CD4-positive, alpha-beta T cell treated with Interleukin-4 for 1 hour (primary cell): ENCODE measurements around the gene ZRANB3.
"Not testable (repeated sequence)": the region's sequence is repeated elsewhere in the genome, so short reads cannot be mapped to it uniquely, and the experiment has no call there.

ENCODE experiments used
- DNase-seq, 2 donors: peaks; one replicate each; pipeline ENCODE4 v3.0.0-alpha.2; 2020 to 2022

ZRANB3 gene

GRCh38 chr2:135530313-135531230 is at the start of gene ZRANB3:
ZRANB3 (minus strand) TSS chr2:135531218.
- peak; percentile 96 to 97 for DNase-seq

- DNase-seq: no peak
These were observed 42.6 kb upstream of the ZRANB3 start for GRCh38 chr2:135573620-135574019.

GRCh38 chr2:135570884-135571283 is 39.9 kb upstream of the ZRANB3 start:
- DNase-seq: no peak

- no peak for DNase-seq
These were observed 32.8 kb upstream of the ZRANB3 start for GRCh38 chr2:135563793-135564192.

- no peak for DNase-seq
These were observed 30.9 kb upstream of the ZRANB3 start for GRCh38 chr2:135561925-135562324.

GRCh38 chr2:135557530-135557929 is 26.5 kb upstream of the ZRANB3 start:
- DNase-seq: no peak

GRCh38 chr2:135555311-135555710 is 24.3 kb upstream of the ZRANB3 start:
- DNase-seq: no peak

GRCh38 chr2:135552887-135553286 is 21.9 kb upstream of the ZRANB3 start:
- DNase-seq: no peak

- no peak for DNase-seq
These were observed 20.3 kb upstream of the ZRANB3 start for GRCh38 chr2:135551356-135551755.

GRCh38 chr2:135547311-135547710 is 16.3 kb upstream of the ZRANB3 start:
- no peak for DNase-seq

GRCh38 chr2:135546436-135546835 is 15.4 kb upstream of the ZRANB3 start:
- DNase-seq: no peak

- not testable (repeated sequence) for DNase-seq
These were observed 2.5 kb upstream of the ZRANB3 start for GRCh38 chr2:135533545-135533944.

- no peak for DNase-seq
These were observed 1.6 kb upstream of the ZRANB3 start for GRCh38 chr2:135532581-135532980.

GRCh38 chr2:135531231-135532197 is 496 bp upstream of the ZRANB3 start, which contains the start of gene R3HDM1:
R3HDM1 (plus strand) TSS chr2:135531484; CDS start chr2:135604846, 73,362 bp downstream.
- DNase-seq: peak; percentile 98 to 99

GRCh38 chr2:135528006-135528405 is 3.0 kb downstream of the ZRANB3 start:
- DNase-seq: no peak

- DNase-seq: no peak
These were observed 5.2 kb downstream of the ZRANB3 start for GRCh38 chr2:135525786-135526185.

GRCh38 chr2:135512099-135512498 is 18.9 kb downstream of the ZRANB3 start:
- DNase-seq: no peak

- no peak for DNase-seq
These were observed 20.4 kb downstream of the ZRANB3 start for GRCh38 chr2:135510577-135510976.

GRCh38 chr2:135504811-135505210 is 26.2 kb downstream of the ZRANB3 start:
- no peak for DNase-seq

GRCh38 chr2:135498588-135498987 is 32.4 kb downstream of the ZRANB3 start:
- not testable (repeated sequence) for DNase-seq

- DNase-seq: no peak
These were observed 36.1 kb downstream of the ZRANB3 start for GRCh38 chr2:135494917-135495316.

- DNase-seq: no peak
These were observed 36.5 kb downstream of the ZRANB3 start for GRCh38 chr2:135494503-135494902.

GRCh38 chr2:135490376-135490775 is 40.6 kb downstream of the ZRANB3 start:
- DNase-seq: no peak
